ENCODE results near the gene ANKRD62.

The ANKRD62 gene

GRCh38 chr18:12093520-12094257, at the start of gene ANKRD62:
TSS of gene ANKRD62 (plus strand) at chr18:12093843. CDS start at chr18:12094018, 175 bp downstream.
- no peak for DNase-seq

GRCh38 chr18:12044591-12044990, 49.1 kb upstream of the ANKRD62 start:
- no peak for DNase-seq

- no peak for DNase-seq
These were observed 47.4 kb upstream of the ANKRD62 start for GRCh38 chr18:12046046-12046750.

DNA sequence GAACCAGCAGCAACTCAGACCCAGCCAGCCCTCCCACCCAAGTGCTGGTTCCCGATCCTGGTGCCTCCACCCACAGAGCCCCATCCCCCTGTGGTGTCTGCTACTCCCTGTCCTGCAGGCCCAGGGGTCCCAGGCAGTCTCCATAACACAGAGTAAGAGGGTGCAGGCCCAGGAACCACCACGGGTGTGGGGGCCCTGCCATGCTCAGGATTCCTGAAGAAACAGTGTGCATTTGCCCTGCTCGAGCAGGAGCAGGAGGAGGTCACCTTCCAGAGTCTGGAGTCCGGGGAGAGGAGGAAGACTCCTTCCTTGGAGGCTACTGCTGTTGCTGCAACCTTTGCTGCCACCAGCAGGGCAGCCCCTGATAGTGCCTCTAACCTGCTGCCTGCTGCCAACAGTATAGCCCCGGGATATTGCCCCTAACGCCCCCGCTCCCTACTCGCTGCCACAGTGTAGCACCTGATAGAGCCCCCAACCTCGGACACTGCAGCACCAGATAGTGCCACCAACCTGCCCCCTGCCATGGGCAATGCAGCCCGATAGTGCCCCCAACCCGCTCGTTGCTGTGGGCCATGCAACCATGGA, 46.8 kb upstream of the ANKRD62 start:
- DNase-seq: no peak

GRCh38 chr18:12048010-12048826, 45.4 kb upstream of the ANKRD62 start:
- no peak for DNase-seq

DNA sequence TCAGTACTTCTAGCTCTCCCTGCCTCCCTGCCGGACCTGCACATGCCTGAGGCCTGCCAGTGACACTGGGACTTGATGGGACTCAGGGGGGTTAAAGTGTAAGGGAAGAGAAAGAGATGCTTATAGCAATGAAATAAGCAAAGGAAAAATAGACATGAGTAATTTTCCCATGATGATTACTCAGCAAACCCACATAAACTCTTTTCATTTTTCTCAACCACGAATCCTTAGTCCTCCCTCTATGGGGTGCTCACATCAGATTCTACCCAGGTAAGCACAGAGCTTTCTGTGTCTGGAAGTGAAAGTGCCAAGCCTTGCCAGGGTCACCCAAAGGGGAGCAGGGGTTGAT, 44.8 kb upstream of the ANKRD62 start:
- DNase-seq: no peak

- DNase-seq: no peak
These were observed 43.4 kb upstream of the ANKRD62 start for GRCh38 chr18:12049978-12050811.

DNA sequence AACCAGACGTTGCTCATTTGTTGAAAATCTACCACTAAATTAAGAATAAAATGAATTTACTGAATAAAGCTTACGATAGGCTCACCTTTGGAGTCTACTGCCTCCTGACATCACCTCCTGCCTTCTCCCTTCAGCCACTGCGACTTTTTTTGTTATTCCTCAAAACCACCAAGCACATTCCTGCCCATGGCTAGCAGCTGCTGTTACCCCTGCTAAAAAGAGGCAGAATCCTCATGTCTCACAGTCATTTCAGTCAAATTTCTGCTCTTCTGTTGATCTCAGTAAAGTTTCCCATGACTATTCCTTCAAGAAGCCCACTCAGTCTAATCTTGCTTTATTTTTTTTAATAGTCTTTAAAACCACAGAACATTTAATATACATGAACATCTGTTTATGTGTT, 40.8 kb upstream of the ANKRD62 start:
- no peak for DNase-seq

DNA sequence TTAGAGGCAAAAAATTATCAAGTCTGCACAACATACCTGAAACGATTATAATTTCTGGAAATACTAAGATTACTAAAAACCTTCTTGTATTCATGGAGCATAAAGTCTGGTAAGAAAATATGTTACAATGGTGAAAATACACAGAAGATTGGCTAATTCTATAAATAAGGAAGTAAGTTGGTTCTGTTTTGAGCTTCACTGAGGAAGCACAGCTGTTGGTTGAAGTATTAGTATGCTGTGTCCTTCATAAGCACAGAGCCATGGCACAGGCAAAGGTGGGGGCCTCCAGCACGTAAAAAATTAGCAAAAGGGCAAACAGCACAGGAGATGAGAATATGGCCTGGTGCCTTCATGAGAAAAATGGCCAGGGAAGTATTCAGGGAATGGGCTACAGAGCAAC, 40.4 kb upstream of the ANKRD62 start:
- DNase-seq: no peak

GRCh38 chr18:12056034-12056883, 37.4 kb upstream of the ANKRD62 start:
- no peak for DNase-seq

DNA sequence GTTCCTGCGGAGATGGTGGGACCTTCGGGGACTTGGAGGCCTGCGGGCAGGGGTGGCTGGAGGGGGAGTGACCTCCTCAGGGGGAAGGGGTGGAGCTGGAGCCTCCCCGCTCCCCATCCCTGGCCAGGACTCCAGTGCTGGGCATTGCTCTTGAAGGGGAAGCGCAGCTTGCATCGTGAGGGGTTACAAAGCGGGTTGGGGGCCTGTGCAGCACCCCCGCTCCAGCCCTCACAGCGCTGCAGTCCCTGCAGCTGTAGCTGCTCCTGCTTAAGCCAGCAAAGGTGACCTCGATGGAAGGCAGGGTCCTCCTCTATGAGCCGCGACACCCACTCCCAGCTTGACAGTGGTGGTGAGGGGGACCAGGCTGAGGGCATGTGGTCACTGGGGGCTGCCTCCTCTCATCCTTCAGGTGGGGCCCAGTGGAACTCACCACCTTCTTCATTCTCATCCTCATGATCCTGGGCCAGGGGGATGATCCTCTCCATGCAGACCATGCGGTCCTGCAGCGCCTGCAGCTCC, 36.7 kb upstream of the ANKRD62 start:
- DNase-seq: no peak

DNA sequence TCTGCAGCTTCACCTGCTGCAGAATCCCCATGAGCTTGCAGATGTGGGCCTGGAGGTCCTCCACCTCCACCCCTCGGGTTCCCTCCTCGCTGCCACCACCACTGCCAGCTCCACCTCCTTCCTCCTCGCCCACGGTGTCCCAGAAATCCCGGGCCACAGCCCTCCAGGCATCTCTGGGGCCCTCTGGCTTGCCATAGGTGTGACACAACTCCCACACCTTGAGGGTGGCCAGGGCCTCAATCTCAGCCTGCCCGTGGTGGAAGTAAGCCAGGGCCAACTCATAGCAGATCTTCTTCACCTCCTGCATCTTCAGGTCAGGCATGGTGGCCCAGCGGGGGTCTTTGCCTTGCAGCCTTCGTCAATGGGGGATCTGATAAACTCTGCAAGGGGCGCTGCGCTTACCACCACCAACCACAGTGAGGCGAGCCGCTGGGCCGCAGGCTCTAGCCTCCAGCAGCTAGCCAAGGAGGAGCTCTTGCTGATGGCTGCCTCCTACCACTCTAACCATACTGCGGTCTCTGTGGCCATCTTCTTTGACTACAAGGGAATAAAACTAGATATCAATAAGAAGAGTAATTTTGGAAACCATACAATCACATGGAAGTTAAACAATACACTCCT, 36.1 kb upstream of the ANKRD62 start:
- DNase-seq: no peak

DNA sequence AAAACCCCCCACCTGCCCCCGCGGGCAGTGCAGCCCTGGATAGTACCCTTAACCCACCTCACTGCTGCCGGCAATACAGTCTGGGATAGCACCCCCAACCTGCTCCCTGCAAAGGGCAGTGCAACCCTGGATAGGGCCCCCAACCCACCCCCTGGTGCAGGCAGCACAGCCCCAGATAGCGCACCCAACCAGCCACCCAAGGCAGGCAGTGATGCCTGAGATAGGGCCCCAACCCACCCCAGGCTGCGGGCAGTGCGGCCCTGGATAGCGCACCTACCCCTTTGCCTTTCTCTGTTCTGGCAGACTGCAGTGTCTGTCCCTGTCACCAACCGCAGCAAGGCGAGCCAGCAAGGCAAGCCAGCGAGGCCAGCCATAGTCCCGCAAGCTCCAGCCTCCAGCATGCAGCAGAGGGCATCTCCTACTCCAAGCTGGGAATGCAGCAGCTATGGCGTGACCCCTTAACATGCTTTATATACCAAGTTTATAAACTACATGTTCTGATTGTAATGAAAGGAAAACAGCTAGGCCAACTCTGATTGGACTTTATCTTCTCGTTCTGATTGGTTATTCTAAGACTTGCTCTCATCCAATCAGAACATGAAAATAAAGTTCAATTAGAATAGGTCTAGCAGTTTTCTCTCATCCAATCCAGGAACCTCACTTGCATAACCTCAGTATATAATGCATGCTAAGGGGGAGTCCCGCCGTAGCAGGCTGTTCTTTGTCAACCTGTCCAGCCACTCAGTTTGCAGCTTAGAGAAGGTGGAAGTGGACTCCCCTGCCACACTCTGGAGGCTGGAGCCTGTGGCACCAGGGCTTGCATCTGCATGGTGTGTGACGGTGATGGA, 34.1 kb upstream of the ANKRD62 start:
- DNase-seq: no peak

GRCh38 chr18:12060182-12060870, 33.3 kb upstream of the ANKRD62 start:
- no peak for DNase-seq

DNA sequence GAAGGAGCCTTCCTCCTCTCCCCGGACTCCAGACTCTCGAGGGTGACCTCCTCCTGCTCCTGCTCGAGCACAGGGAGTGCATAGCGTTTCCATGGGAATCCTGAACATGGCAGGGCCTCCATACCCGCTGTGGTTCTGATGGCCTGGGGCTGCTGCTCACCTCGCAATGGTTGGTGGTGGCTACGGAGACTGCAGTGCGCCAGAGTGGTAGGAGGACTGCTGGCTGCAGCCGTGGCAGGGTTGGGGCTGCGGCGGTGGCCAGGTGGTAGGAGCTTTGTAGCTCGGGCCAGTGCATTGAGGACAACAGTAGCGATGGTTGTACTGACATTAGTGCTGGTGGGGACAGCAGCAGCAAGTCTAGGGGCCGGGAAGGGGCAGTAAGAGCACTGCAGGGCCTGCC, 32.0 kb upstream of the ANKRD62 start:
- no peak for DNase-seq

DNA sequence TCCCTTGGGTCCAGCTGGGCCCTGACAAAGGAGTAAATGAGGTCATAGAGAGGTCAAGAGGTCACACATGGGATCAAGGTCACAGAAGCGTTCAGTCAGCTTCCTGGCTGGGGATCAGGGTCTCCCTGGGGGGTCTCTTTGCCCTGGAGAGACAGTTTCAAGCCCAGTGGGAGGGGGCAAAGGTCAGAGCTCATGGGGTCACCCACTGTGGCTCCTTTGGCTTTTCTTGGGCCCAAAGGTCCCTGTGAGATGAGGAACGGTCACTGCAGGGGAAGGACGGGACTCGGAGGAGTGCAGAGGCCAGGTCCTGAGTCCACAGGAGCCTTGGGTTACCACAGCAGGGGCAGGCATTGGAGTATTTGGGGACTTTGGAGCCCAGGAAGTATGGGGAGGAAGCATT, 30.7 kb upstream of the ANKRD62 start:
- DNase-seq: no peak

GRCh38 chr18:12064086-12064763, 29.4 kb upstream of the ANKRD62 start:
- no peak for DNase-seq

GRCh38 chr18:12065397-12065796, 28.2 kb upstream of the ANKRD62 start:
- DNase-seq: no peak

All from stimulated activated CD4-positive, alpha-beta T cell treated with anti-CD3 and anti-CD28 coated beads, Interleukin-1b, Interleukin-23, amount 100 ng/mL, for 48 hours (primary cell).